Epithelial cell of esophagus (primary cell): ENCODE data around the gene PGM3.
A peak's percentile ranks its signal among the peaks of the same experiment; 100 is the strongest.
"Not testable (repeated sequence)": the region's sequence is repeated elsewhere in the genome, so short reads cannot be mapped to it uniquely, and the experiment has no call there.

Experiments
- DNase-seq: peaks from one replicate; pipeline ENCODE4 v3.0.0; 2010; ENCODE audit warnings: low read depth
- H3K4me3 ChIP-seq: 2 replicates; pipeline ENCODE4 v1.5.1; 2011; ENCODE audit warnings: mild to moderate bottlenecking, low read length, control low read depth
- TF ChIP-seq, protein P1 (sequence below): IDR thresholded peaks from 2 replicates; pipeline ENCODE4 v1.5.1; 2011; ENCODE audit warnings: low read depth, mild to moderate bottlenecking, low read length, control low read depth, inconsistent platforms; ENCODE audit not compliant: insufficient read depth; ENCODE audit errors: missing control alignments

Gene PGM3

DNA sequence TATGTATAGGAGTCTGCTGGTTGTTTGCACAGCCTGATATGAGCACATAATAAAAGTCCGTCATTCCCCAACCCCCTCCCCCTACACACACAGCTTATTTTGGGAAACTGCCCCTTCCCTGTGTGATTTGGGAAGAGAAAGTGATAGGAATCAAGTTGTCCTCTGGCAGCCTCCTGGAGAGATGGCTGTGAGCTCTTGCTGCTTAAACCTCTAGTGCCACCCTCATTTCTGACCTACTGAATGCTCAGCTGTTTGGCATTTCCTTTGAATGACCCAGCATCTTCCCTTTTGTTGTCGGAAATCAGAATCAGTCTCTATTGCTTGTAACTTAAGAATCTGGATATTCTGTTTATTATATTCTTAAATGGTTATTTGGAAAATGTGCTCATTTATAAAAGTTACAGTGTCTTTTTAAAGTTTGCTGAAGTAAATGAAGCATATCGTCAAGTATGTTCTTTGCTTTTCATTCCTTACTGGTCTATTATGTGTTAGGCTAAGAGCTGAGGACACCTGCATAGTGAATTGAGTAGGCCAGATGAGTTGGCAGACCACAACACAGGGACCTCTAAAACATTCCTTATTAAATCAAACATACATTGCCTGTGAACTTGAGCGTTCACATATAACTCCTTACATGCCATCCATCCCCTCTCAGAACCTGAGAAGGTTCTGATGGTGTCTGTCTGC is 5.6 kb upstream of the PGM3 start:
- no peak overlapping the region for H3K4me3 ChIP-seq
- TF ChIP-seq, protein P1, sequence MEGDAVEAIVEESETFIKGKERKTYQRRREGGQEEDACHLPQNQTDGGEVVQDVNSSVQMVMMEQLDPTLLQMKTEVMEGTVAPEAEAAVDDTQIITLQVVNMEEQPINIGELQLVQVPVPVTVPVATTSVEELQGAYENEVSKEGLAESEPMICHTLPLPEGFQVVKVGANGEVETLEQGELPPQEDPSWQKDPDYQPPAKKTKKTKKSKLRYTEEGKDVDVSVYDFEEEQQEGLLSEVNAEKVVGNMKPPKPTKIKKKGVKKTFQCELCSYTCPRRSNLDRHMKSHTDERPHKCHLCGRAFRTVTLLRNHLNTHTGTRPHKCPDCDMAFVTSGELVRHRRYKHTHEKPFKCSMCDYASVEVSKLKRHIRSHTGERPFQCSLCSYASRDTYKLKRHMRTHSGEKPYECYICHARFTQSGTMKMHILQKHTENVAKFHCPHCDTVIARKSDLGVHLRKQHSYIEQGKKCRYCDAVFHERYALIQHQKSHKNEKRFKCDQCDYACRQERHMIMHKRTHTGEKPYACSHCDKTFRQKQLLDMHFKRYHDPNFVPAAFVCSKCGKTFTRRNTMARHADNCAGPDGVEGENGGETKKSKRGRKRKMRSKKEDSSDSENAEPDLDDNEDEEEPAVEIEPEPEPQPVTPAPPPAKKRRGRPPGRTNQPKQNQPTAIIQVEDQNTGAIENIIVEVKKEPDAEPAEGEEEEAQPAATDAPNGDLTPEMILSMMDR, result no peak
- DNase-seq, result peak; percentile 51

DNA sequence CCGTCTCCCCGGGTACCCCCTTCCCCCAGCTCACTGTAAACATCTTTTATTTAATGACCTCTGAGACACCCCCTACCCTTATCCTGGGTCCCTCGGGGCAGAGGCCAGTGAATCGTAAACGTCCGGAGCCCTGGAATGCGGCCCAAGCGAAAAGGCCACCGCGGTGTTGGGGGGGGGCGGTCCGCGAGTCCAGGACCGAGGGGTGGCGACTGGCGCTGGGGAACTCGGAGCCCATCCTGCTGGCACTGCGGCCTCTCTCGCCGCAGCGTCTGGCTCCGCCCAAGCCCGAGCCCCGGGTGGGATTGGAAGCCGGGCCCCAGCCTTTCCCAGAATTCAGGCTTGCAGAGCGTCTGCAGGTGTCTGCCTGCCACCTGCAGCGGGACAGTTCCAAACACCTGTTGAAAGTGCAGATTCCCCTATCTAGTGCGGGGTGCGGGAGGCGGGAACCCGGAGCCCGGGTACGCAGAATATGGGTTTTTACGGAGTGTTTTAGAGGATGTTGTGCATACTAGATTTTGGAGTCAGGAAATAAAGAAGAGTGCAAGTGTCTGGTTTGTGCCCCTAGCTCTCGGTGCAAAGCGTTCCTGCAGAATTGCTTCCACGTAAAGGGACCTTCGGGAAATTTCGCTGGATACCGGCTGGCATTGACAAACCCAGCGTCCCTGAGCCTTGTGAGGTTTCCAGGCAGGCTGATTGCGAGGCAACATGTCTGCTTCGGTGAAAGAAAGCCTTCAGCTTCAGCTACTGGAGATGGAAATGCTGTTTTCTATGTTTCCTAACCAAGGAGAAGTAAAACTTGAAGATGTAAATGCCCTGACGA is 892 bp upstream of the PGM3 start:
- peak; percentile 21 for DNase-seq
- TF ChIP-seq, protein P1, result no peak
- peak overlapping the region; percentile 80 for H3K4me3 ChIP-seq

DNA sequence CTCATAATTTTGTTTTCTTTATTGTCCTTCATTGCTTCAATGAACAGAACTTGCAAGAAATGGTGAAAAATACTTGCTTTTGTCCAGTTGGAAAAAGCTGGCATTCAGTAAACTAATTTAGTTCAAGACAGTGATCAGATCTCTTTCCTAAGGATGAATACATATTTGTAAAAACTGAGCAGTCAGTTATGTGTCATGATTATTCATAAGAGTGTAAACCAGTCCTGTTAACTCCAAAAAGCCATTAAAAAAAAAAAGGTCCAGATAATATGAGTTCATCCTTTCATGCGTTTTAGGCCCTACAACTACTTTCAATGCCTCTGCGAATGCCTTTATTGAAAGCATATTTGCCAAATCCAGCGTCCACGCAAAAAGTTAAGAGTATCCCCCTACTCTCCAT is 609 bp downstream of the PGM3 start:
- peak; percentile 52 for DNase-seq
- TF ChIP-seq, protein P1, result no peak
- peak overlapping the region; percentile 80 for H3K4me3 ChIP-seq

DNA sequence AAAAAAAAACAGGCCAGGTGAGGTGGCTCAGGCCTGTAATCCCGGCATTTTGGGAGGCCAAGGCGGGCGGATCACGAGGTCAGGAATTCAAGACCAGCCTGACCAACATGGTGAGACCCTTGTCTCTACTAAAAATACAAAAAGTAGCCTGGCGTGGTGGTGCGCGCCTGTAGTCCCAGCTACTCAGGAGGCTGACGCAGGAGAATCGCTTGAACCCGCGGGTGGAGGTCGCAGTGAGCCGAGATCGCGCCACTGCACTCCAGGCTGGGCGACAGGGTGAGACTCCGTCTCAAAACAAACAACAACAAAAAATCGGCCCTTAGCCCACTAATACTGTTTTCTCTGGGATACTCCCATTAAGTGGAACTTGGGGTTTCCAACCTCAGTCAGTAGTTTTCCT is 1.1 kb downstream of the PGM3 start:
- DNase-seq, result not testable (repeated sequence)
- peak overlapping the region; percentile 80 for H3K4me3 ChIP-seq

DNA sequence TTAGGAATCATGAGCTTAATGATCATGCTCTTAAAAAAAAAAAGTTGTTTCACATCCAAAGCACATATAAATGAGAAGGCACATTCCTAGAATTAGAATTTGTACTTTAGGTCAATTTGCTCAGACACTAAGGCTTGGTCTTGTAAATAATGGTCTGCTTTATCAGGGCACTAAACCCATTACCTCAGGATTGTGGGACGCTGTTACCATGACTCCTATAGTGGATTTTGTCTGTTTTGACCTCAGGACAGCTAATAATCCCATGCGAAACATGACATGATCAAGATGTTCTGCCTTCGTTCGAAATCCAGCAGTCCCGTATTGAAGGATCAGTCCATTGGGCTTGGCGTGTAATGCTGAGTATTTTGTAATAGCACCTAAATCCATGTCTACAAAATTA is 2.4 kb downstream of the PGM3 start:
- TF ChIP-seq, protein P1, result no peak
- H3K4me3 ChIP-seq, result no peak overlapping the region
- DNase-seq, result no peak

DNA sequence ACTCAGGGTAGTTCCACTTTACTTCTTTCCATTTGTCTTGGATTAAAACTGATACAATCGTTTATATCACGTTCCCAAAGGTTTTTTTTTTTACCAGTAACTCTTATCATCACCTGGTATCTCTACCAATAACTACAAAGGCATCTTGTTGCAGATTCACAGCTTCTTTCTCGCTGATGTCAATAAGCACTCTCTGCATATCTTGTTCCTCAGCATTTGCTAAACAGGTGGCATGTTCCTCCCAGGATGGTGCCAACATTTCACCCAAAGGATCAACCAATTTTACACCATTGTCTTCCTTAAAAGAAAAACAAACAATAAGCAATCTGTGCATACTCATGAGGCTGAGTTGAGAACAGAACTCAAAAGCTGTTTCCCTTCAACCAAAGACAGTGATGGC is 4.6 kb downstream of the PGM3 start:
- TF ChIP-seq, protein P1, result no peak
- H3K4me3 ChIP-seq, result no peak overlapping the region
- no peak for DNase-seq

DNA sequence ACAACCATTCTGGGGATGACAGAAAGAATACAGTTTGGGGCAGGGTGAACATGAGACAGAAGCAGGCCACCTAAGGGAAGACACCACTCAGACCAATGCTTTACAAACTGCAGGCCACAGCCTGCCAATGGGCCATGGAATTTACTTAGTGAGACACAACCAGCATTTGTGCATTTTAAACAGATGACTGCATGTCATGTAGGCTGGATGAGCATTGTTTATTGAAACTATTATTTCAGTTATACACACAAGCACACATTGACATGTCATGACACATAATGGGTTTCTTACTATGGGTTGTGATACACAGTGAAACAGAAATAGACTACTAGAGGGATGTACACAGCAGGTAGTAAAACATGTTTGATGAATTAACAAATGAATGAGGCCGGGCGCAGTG is 8.0 kb downstream of the PGM3 start:
- DNase-seq, result peak; percentile 87
- H3K4me3 ChIP-seq, result no peak overlapping the region
- TF ChIP-seq, protein P1, result no peak
